ENCODE data around the gene OXTR.

The OXTR gene

DNA sequence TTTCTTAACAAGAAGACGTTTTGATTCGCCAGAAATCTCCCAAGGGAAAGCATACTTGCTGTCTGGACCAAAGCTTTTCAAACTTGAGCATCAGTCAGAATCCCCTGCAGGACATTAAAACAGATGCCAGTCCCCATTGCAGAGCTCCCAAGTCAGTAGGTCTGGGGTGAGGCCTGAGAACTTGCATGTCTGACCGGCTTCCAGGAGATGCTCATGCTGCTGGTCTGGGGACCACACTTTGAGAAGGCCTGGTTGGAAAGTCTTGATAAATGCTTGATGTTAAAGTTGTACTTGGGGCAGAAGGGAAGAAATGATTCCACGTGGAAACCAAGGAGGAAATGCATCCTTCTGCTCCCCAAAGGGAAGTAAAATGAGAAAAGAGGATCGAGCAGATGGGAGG lies 60.1 kb downstream of the OXTR start:
- no peak for DNase-seq

DNA sequence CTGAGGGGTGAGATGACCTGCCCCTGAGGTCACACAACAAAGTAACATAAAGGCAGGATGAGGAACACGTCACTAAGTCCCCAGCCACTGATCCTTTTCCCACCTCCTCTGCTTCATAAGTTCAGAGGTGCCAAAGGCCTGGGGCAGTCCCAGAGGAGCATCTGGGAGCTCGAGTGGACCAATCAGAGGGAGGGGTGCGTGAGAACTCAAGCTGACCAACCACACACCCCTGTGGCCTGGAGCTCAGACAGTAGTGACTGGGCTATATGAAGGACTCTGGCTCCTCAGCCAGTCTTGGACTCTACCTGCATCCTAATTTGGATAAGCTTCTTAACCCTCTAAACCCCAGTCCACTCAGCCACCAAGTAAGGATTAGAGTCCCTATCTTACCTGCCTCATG lies 63.8 kb downstream of the OXTR start:
- DNase-seq, result no peak

DNA sequence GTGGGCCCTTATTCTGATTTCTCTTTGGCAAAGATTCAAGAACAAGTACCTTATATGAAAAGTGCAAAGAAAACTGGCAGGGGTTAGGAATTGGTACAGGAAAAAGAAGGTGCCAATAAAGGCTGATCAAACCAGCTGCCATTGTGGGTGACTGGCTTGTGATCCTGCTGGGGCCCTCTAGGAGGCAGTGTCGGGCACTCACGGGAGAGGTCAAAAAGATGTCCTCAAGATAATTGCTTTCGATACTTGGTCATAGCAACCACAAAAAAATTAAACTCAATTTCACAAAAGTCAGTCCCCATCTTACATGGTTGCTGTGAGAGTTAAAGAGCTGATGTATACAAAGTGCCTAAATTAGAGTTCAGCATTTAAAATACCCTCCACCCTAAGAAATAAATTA lies 66.9 kb downstream of the OXTR start:
- no peak for DNase-seq
